SJCRH30 (cell line): ENCODE data around the gene RASA3. TPM values are rescaled to one million over a fixed set of nuclear protein-coding genes. Genes with fewer than 3 reads are reported as not detected.

ENCODE experiments used
- DNase-seq, 2 experiments: peaks; one replicate each; pipeline ENCODE4 v3.0.0-alpha.2; 2015 to 2020
- H3K27ac ChIP-seq: fragments of 250-450 bp; sonication (Bioruptor Pico); 2 replicates; pipeline ENCODE4 v1.5.1; 2020; ENCODE audit warnings: mild to moderate bottlenecking, moderate library complexity
- H3K27me3 ChIP-seq: fragments of 250-450 bp; sonication (Bioruptor Pico); 2 replicates; pipeline ENCODE4 v1.5.1; 2020; ENCODE audit warnings: mild to moderate bottlenecking, moderate library complexity
- H3K36me3 ChIP-seq: fragments of 250-450 bp; sonication (Bioruptor Pico); 2 replicates; pipeline ENCODE4 v1.5.1; 2020; ENCODE audit warnings: mild to moderate bottlenecking, moderate library complexity
- H3K4me1 ChIP-seq: fragments of 250-450 bp; sonication (Bioruptor Pico); 2 replicates; pipeline ENCODE4 v1.5.1; 2020; ENCODE audit warnings: mild to moderate bottlenecking, moderate library complexity
- H3K4me3 ChIP-seq: fragments of 250-450 bp; sonication (Bioruptor Pico); 2 replicates; pipeline ENCODE4 v1.5.1; 2020; ENCODE audit warnings: mild to moderate bottlenecking, moderate library complexity
- H3K9me3 ChIP-seq: fragments of 250-450 bp; sonication (Bioruptor Pico); replicated peaks from 2 replicates; pipeline ENCODE4 v1.5.1; 2020; ENCODE audit warnings: mild to moderate bottlenecking, moderate library complexity
- total RNA-seq: library from RNA; depleted of rRNA; stranded (reverse); fragments of >200 nt; shearing (Covaris generic); gene quantifications from 2 replicates; pipeline ENCODE4 v1.2.3, GENCODE V29; 2014

Gene RASA3
- total RNA-seq, 1 experiment from 2014 or later = 20.5 TPM

DNA sequence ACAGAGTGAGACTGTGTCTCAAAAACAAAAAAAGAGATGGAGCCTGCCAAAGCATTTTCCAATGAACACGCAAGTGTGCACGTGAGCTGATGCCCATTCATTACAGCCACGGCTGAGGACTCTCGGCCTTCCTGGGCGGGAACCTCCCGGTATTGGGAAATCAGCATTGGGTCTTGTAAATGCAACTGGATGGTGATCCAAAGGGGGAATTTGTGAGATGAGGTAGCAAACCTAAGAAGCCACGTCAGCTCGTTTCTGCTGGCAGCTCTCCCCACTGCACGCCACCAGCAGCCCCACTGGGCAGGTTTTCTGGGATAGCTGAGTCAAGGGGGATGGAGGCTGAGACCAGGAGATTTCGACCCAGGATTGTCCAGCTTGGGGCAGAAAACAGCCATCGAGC is 170.0 kb downstream of the RASA3 start:
- Histone ChIP-seq H3K27ac (no peak overlapping the region), H3K4me1 (no peaks in the 10 kb centered on the region), H3K9me3 (peaks cover 11% of the 10 kb centered on the region), H3K36me3 (no peaks in the 10 kb centered on the region), H3K27me3 (no peaks in the 10 kb centered on the region), H3K4me3 (no peak overlapping the region)
- DNase-seq = no peak

GRCh38 chr13:113960276-113960948 is 172.0 kb downstream of the RASA3 start:
- Histone ChIP-seq H3K9me3 (peaks cover 9% of the 10 kb centered on the region), H3K27ac (no peak overlapping the region), H3K36me3 (no peaks in the 10 kb centered on the region), H3K4me1 (no peaks in the 10 kb centered on the region), H3K27me3 (no peaks in the 10 kb centered on the region), H3K4me3 (no peak overlapping the region)
- DNase-seq = no peak

DNA sequence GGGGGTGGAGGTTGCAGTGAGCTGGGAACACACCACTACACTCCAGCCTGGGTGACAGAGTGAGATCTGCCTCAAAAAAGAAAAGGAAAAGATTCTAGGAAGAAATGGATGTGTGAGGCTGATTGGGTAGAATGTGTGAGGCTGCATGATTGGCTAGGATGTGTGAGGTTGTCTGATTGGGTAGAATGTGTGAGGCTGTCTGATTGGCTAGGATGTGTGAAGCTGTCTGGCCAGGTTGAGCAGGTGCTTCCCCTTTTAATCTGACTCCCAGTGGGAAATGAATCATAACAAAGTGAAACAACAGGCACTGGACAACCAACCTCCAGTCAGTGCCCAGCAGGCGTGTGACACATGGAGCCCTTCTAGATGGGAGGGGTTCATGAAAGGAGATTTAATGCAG is 173.2 kb downstream of the RASA3 start:
- Histone ChIP-seq H3K36me3 (no peaks in the 10 kb centered on the region), H3K27me3 (no peaks in the 10 kb centered on the region), H3K4me1 (no peaks in the 10 kb centered on the region), H3K9me3 (peaks cover 9% of the 10 kb centered on the region), H3K4me3 (no peak overlapping the region), H3K27ac (no peak overlapping the region)
- DNase-seq = no peak

- no peak overlapping the region for H3K4me3 ChIP-seq
- no peak overlapping the region for H3K27ac ChIP-seq
- no peaks in the 10 kb centered on the region for H3K36me3 ChIP-seq
- DNase-seq = no peak
- peaks cover 9% of the 10 kb centered on the region for H3K9me3 ChIP-seq
- no peaks in the 10 kb centered on the region for H3K4me1 ChIP-seq
- no peaks in the 10 kb centered on the region for H3K27me3 ChIP-seq
These were observed 174.1 kb downstream of the RASA3 start for GRCh38 chr13:113958373-113958772.

GRCh38 chr13:113956571-113956970 is 175.9 kb downstream of the RASA3 start:
- H3K9me3 ChIP-seq = peaks cover 9% of the 10 kb centered on the region
- no peak for DNase-seq
- H3K27me3 ChIP-seq = no peaks in the 10 kb centered on the region
- no peaks in the 10 kb centered on the region for H3K36me3 ChIP-seq
- H3K27ac ChIP-seq = no peak overlapping the region
- no peaks in the 10 kb centered on the region for H3K4me1 ChIP-seq
- no peak overlapping the region for H3K4me3 ChIP-seq

- Histone ChIP-seq H3K9me3 (peaks cover 9% of the 10 kb centered on the region), H3K27ac (no peak overlapping the region), H3K36me3 (no peaks in the 10 kb centered on the region), H3K27me3 (no peaks in the 10 kb centered on the region), H3K4me1 (peaks cover 3% of the 10 kb centered on the region; the same call in 1 of the 2 replicates), H3K4me3 (no peak overlapping the region)
- DNase-seq = no peak
These were observed 176.7 kb downstream of the RASA3 start for GRCh38 chr13:113955691-113956090.

DNA sequence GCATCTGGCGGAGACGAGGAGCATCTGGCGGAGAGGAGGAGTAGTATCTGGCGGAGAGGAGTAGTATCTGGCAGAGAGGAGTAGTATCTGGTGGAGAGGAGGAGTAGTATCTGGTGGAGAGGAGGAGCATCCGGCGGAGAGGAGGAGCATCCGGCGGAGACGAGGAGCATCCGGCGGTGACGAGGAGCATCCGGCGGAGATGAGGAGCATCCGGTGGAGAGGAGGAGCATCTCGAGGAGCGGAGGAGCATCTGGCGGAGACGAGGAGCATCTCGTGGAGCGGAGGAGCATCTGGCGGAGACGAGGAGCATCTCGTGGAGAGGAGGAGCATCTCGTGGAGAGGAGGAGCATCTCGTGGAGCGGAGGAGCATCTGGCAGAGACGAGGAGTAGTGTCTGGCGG is 177.2 kb downstream of the RASA3 start:
- no peak overlapping the region for H3K4me3 ChIP-seq
- H3K36me3 ChIP-seq = no peaks in the 10 kb centered on the region
- H3K9me3 ChIP-seq = peaks cover 5% of the 10 kb centered on the region
- no peak overlapping the region for H3K27ac ChIP-seq
- DNase-seq = no peak
- peaks cover 5% of the 10 kb centered on the region; the same call in 1 of the 2 replicates for H3K4me1 ChIP-seq
- no peaks in the 10 kb centered on the region for H3K27me3 ChIP-seq

GRCh38 chr13:113954046-113954835 is 178.2 kb downstream of the RASA3 start:
- no peaks in the 10 kb centered on the region for H3K36me3 ChIP-seq
- H3K4me1 ChIP-seq = peaks cover 5% of the 10 kb centered on the region; the same call in 1 of the 2 replicates
- H3K27ac ChIP-seq = no peak overlapping the region
- H3K27me3 ChIP-seq = no peaks in the 10 kb centered on the region
- no peak for DNase-seq
- no peak overlapping the region for H3K4me3 ChIP-seq
- H3K9me3 ChIP-seq = no peaks in the 10 kb centered on the region

DNA sequence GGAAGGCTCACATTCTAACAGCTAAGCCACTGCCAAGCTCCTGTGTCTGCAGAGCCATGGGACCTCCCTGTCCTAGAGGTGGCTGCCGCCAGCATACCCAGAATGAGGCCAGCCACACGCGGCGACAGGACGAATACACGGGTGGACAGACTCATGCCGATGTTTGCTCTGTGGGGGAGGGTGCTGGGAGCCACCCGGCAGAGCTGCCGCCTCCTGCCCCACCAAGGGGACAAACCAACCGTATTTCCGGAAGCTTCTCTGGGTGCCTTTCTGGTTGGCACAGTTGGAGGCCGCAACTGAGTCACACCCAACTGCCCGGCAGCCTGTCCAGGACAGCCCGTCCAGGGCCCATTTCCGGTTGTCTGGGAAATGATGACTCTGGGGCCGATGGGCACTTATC is 178.9 kb downstream of the RASA3 start:
- Histone ChIP-seq H3K27ac (no peak overlapping the region), H3K4me3 (no peak overlapping the region), H3K9me3 (no peaks in the 10 kb centered on the region)

GRCh38 chr13:113952983-113953520 is 179.4 kb downstream of the RASA3 start:
- no peak for DNase-seq
- Histone ChIP-seq H3K9me3 (no peaks in the 10 kb centered on the region), H3K27me3 (no peaks in the 10 kb centered on the region), H3K4me1 (peaks cover 5% of the 10 kb centered on the region; the same call in 1 of the 2 replicates), H3K36me3 (no peaks in the 10 kb centered on the region), H3K27ac (no peak overlapping the region), H3K4me3 (no peak overlapping the region)

More for the DNA sequence above, 178.9 kb downstream of the RASA3 start:
- DNase-seq = no peak
- H3K27me3 ChIP-seq = no peaks in the 10 kb centered on the region
- H3K4me1 ChIP-seq = peaks cover 5% of the 10 kb centered on the region; the same call in 1 of the 2 replicates
- no peaks in the 10 kb centered on the region for H3K36me3 ChIP-seq

DNA sequence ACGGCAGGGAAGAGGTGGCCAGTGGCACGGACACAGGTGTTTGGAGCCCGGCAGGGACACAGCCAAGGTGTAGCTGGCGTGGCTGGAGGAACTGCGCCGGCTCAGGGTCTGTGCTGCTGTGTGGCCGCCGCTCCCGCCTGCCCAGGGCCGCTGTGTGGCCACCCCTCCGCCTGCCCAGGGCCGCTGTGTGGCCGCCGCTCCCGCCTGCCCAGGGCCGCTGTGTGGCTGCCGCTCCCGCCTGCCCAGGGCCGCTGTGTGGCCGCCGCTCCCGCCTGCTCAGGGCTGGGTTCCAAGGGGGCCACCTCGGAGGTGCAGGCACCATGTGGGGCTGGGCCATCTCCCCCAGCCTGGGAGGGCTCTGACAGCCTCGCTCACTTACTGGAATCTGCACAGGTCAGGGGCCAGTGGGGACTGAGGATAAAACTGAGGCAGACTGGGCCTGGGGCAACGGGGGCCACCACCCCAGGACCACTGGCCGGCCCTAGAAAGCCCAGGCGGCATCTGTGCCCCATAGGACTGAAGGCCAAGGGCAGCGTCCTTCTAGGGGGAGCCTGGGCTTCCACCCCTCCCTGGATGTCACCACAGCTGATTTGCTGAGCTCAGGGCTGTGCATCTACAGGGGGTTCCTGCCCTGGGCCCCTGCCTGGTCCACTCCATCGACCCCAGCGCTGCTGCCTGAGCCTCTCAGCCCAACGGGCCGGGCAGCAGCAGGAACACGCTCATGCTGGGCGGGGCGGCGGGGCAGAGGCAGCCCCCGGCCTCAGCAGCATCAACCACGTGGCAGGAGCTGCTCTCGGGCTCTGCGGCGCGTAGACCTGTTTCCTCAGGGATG is 180.1 kb downstream of the RASA3 start:
- no peak for DNase-seq
- Histone ChIP-seq H3K9me3 (no peaks in the 10 kb centered on the region), H3K27ac (no peak overlapping the region), H3K4me1 (peaks cover 5% of the 10 kb centered on the region; the same call in 1 of the 2 replicates), H3K4me3 (no peak overlapping the region), H3K36me3 (no peaks in the 10 kb centered on the region), H3K27me3 (no peaks in the 10 kb centered on the region)

DNA sequence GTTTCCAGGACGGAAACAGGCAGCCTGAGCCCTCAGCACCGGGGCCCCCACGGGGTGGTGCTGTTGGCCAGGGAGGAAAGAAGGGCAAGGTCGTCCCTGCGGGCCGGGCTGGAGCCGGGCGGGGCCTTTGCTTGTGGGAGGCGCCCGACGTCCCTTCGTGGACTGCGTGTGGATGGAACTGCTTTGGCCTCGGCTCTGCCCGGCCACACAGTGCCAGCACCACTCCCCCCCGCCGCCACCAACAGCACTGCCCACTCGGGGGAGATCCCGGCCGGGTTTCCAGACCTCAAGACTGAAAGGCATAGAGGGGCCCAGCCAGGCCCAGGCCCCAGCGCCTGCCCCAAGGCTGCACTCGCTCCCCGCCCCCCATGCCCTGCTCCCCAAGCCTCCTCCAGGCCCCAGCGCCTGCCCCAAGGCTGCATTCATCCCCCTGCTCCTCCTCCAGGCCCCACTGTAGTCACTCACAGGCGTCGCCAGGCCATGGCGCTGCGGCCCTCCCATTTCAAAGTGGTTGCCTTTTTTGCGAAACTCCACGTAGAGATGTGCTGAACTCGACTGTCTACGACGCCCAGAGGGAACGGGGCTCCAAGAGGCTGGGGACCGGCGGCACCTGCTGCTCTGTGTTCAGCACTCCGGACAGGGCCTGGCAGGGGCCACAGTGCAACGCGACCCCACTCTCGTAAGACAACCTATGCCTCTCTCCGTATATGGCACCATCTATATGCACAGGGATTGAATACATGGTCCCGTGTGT is 181.0 kb downstream of the RASA3 start:
- Histone ChIP-seq H3K4me3 (0 out of 2 replicates have a peak overlapping the region, but pooled peaks have one; percentile 11), H3K27ac (no peak overlapping the region), H3K4me1 (peaks cover 5% of the 10 kb centered on the region; the same call in 1 of the 2 replicates), H3K27me3 (no peaks in the 10 kb centered on the region), H3K9me3 (no peaks in the 10 kb centered on the region), H3K36me3 (no peaks in the 10 kb centered on the region)
- DNase-seq = peak; percentile 80 to 86

- H3K4me3 ChIP-seq = no peak overlapping the region
- DNase-seq = no peak
- no peaks in the 10 kb centered on the region for H3K27me3 ChIP-seq
- H3K27ac ChIP-seq = no peak overlapping the region
- H3K36me3 ChIP-seq = no peaks in the 10 kb centered on the region
- H3K9me3 ChIP-seq = no peaks in the 10 kb centered on the region
- peaks cover 5% of the 10 kb centered on the region; the same call in 1 of the 2 replicates for H3K4me1 ChIP-seq
These were observed 181.8 kb downstream of the RASA3 start for GRCh38 chr13:113950451-113951245.
